G401 (cell line): ENCODE results near the gene AKR1A1. TPM values are rescaled to one million over a fixed set of nuclear protein-coding genes. Genes with fewer than 3 reads are reported as not detected.
"Not testable (repeated sequence)": the region's sequence is repeated elsewhere in the genome, so short reads cannot be mapped to it uniquely, and the experiment has no call there.

Experiments
- DNase-seq: peaks from one replicate; pipeline ENCODE4 v3.0.0-alpha.2; 2015; ENCODE audit warnings: low spot score
- in situ Hi-C: cut with HindIII; loops from 2 replicates; pipeline ENCODE4 v1.10.0; 2016; ENCODE audit warnings: low sequenced_read_pairs, mixed read lengths
- total RNA-seq: library from RNA; depleted of rRNA; stranded (reverse); fragments of >200 nt; shearing (Covaris generic); gene quantifications from 2 replicates; pipeline ENCODE4 v1.2.3, GENCODE V29; 2014; rRNA removed

Gene AKR1A1
- total RNA-seq, 1 experiment from 2014 or later: 116 TPM

DNA sequence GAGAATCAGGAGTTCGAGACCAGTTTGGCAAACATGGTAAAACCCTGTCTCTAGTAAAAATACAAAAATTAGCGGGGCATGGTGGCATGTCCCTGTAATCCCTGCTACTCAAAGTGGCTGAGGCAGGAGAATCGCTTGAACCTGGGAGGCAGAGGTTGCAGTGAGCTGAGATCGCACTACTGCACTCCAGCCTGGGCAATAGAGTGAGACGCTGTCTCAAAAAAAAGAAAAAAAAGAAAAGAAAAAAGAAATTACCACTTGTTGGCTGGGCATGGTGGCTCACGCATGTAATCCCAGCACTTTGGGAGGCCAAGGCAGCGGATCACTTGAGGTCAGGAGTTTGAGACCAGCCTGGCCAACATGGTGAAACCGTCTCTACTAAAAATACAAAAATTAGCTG, 46.1 kb downstream of the AKR1A1 start:
- DNase-seq, in situ Hi-C loops: not testable (repeated sequence)

DNA sequence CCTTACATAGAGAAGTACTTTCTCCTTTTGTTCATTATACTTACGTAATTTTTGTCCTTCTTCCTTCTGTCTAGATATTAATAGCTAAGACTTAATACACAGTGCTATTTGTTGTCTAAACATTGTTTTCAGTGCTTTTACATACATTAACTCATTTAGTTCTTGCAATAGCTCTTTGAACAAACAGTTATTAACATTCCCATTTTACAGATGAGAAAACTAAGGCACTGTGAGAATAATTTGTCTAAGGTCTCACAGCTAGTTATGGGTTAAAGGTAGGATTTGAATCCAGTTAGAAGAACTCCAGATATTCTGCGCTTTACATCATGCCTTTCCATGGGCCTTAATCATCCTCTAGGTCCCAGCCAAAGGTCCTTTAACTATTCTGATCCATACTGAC, 53.6 kb downstream of the AKR1A1 start:
- DNase-seq: no peak
- in situ Hi-C loops: no loop called here

DNA sequence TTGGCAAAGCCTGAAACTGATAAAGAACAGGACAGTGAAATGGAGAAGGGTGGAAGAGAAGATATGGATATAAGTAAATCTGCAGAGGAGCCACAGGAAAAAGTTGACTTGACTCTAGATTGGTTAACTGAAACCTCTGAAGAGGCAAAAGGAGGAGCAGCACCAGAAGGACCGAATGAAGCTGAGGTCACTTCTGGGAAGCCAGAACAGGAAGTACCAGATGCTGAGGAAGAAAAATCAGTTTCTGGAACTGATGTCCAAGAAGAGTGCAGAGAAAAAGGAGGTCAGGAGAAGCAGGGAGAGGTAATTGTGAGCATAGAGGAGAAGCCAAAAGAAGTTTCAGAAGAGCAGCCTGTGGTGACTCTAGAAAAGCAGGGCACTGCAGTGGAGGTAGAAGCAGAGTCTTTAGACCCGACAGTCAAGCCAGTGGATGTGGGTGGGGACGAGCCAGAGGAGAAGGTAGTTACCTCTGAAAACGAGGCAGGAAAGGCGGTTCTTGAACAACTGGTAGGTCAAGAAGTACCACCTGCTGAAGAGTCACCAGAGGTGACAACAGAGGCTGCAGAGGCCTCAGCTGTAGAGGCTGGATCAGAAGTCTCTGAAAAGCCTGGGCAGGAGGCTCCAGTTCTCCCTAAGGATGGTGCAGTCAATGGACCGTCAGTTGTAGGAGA, 56.9 kb downstream of the AKR1A1 start:
- in situ Hi-C loops: no loop called here
- DNase-seq: no peak

DNA sequence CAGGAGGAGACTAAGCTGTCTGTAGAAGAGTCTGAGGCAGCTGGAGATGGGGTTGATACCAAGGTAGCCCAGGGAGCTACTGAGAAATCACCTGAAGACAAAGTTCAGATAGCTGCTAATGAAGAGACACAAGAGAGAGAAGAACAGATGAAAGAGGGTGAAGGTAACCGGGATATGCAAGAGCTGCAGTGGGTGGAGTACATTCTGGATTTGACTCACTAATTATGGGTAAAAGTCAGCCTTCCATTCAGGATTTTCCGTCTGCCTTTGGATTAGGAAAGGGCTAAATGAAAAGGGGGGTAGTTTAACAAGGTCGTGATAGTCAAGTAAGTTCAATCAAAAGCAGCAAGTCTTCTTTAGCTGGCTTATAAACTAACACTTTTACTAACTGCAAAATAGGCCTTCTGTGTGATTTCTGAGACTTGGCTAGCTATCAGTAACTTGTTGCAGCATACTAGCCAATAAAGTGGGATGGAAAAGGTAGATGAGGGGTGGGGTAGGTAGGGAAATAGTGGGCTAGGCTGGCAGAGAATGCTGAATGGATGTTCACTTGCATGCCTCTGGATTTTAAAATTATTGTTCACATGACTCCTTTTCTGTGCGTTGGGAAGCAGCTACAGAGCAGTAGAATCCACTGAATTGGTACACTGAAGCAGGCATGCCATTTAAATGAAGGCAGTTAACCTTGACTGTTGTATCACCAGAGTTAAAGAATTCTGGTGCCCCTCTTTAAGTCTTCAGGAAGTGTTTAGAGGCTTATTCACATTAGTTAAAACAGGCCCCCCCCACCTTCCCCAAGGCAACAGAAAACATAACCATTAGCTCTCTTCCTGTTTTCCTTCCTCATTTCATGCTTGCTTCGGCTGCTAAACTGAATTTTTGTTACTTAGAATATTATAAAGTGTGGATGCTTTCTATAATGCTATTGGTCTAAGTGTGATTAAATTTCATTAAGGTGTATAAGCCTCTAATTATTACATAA, 57.8 kb downstream of the AKR1A1 start:
- DNase-seq: no peak
- in situ Hi-C loops: no loop called here

DNA sequence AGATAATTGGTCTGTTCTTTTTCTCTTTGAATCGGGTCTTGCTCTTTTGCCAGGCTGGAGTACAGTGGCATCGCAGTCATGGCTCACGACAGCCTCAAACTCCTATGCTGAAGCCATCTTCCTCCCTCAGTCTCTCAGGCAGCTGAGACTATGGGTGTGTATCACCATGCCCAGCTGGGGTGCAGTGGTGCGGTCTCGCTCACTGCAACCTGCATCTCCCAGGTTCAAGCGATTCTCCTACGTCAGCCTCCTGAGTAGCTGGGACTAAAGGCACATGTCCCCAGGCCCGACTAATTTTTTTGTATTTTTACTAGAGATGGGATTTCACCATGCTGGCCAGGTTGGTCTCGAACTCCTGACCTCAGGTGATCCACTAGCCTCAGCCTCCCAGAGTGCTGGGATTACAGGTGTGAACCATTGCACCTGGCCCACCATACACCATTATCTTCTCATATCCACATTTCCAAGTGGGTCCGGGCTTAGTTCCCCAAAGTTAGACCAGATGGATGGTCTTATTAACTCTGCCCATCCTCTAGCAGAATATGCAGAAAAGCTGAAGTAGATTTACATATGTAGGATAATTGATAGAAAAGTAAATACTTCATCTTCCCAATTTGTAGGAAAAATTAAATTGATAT, 60.1 kb downstream of the AKR1A1 start:
- no peak for DNase-seq
- in situ Hi-C loops: no loop called here

DNA sequence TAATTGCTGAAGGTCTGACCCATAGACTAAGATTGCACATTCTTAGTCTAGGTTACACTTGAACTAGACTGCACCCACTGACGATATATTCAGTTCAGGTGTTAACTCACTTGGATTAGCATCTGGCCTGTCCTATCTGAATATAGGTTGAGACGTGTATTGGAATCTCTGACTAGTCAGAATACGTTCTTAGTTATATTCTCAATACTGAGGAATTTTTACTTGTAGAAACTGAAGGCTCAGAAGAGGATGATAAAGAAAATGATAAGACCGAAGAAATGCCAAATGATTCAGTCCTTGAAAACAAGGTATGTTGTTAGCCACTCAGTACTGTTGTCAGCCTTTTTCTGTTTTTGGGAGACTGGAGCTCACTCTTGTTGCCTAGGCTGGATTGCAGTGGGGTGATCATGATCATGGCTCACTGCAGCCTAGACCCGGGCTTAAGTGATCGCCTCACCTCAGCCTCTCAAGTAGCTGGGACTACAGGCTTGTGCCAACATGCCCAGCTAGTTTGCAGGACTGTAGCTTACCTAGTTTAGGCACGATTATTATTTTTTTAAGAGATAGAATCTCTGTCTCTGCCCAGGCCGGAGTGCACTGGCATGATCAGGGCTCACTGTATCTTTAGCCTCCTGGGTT, 62.4 kb downstream of the AKR1A1 start:
- DNase-seq: no peak
- in situ Hi-C loops: no loop called here

DNA sequence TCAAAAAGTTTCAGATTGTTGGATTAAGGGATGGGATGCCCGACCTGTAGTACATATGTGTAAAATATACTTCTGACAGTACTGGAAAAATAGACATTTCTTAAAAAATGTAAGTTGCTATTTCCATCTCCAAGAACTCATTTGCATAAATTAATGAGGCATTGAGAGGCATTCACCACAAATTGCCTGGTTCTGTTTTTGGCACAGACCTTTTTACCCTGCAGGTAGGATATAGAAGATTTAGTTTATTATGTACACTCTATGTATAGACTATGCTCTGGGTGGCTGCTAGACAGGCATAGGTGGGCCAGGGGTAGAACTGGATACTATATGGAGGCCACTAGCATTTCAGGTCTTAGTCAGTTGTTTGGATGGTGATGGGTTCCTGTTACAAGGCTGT, 65.3 kb downstream of the AKR1A1 start:
- in situ Hi-C loops: no loop called here
- DNase-seq: no peak

DNA sequence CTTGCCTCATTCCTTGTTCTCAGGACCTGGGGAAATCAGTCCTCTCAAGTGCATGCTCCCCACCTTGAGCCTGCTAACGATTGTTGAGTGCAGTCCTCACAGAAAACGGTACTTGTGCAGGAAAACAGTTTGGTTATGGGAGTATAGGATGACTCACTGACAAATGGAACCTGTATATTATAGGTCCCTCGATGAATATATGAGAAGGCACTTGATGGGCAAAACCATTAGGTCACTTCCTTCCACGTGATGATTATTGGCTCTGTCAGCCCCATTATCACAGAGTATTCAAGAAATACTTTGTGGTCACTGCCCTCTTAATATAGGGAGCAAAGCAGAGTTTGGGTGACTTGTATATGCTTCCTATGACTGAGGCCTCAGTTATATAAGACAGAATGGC, 67.0 kb downstream of the AKR1A1 start:
- in situ Hi-C loops: no loop called here
- no peak for DNase-seq

DNA sequence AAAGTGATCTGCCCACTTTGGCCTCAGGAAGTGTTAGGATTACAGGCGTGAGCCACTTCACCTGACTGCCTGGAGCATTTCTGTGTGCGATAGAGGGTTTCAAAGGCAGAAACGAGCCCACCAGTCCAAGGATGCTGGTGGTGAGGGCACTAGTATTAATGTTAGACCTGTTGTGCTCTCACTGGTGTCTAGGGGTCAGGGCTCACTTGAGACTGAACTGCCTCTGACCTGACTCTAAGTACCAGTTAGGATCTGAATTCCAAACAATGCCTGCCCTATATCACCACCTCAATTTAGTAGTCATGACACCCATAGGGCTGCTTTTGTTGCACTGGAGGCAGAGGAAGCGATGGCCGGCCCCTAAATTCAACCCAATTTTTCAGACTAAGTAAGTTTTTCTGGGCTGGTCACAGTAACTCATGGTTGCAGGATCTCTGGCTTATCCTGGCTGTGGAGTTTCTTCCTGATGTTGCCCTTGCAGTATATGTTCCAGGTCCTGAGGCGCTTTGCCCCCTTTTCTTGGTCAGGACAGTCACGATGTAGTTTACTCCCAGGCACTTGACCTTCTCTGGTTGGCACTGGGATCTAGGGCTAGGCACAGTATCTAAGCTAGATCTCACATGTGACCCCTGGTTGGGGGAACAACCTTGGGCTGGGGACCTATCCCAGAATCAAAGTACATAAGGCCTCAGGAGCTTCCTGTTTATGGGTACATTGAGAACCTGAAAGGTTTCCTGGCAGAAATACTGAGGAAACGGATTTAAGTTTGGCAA, 68.7 kb downstream of the AKR1A1 start:
- DNase-seq: no peak
- in situ Hi-C loops: no loop called here

Other genes with a start within 250 kb of the AKR1A1 start
- not detected in 2 replicates for gene HPDL, start 223.9 kb upstream of the AKR1A1 start, total RNA-seq
- gene TOE1, start 210.7 kb upstream of the AKR1A1 start, total RNA-seq: 21.4 and 25.0 TPM in 2 replicates
- gene MUTYH, start 210.4 kb upstream of the AKR1A1 start, total RNA-seq: 20.7 and 29.5 TPM in 2 replicates
- gene TESK2, start 59.7 kb upstream of the AKR1A1 start, total RNA-seq: 4.3 and 7.6 TPM in 2 replicates
- gene CCDC163, start 50.8 kb upstream of the AKR1A1 start, total RNA-seq: 2.5 TPM in 2 replicates
- gene MMACHC, start 50.5 kb upstream of the AKR1A1 start, total RNA-seq: 4.7 and 6.4 TPM in 2 replicates
- 1,347 and 1,417 TPM in 2 replicates for gene PRDX1, start 28.9 kb upstream of the AKR1A1 start, total RNA-seq
- gene NASP, start 33.2 kb downstream of the AKR1A1 start, total RNA-seq: 191 and 201 TPM in 2 replicates
- gene CCDC17, start 73.2 kb downstream of the AKR1A1 start, total RNA-seq: 0.06 and 3.5 TPM in 2 replicates
- gene GPBP1L1, start 135.7 kb downstream of the AKR1A1 start, total RNA-seq: 94.9 and 108 TPM in 2 replicates
- gene TMEM69, start 137.4 kb downstream of the AKR1A1 start, total RNA-seq: 57.0 and 79.0 TPM in 2 replicates
- gene IPP, start 199.8 kb downstream of the AKR1A1 start, total RNA-seq: 4.4 and 8.4 TPM in 2 replicates